DND-41 (cell line): ENCODE data around the gene OR6K6.

Source experiments
- ATAC-seq: fragments of 200-7000 bp; cut with Tn5 transposase; 3 replicates; pipeline ENCODE4 v1.9.1; 2021; ENCODE audit warnings: low read depth; ENCODE audit not compliant: insufficient read depth
- DNase-seq: peaks from one replicate; pipeline ENCODE4 v3.0.0-alpha.2; 2020
- H2AFZ ChIP-seq: 2 replicates; pipeline ENCODE4 v1.6.0; 2012; ENCODE audit warnings: low read depth, low read length
- H3K27ac ChIP-seq: 2 replicates; pipeline ENCODE4 v1.5.1; 2012; ENCODE audit warnings: low read length, inconsistent platforms
- H3K27me3 ChIP-seq: fragments of 200-600 bp; sonication (generic); 2 replicates; pipeline ENCODE4 v1.6.0; 2012; ENCODE audit warnings: low read length, mild to moderate bottlenecking, inconsistent platforms; ENCODE audit not compliant: insufficient read depth, poor library complexity
- H3K36me3 ChIP-seq: 2 replicates; pipeline ENCODE4 v1.5.1; 2012; ENCODE audit warnings: low read length, inconsistent platforms; ENCODE audit not compliant: insufficient read depth
- H3K4me1 ChIP-seq: 2 replicates; pipeline ENCODE4 v1.5.1; 2012; ENCODE audit warnings: mild to moderate bottlenecking, low read length; ENCODE audit not compliant: insufficient read depth
- H3K4me2 ChIP-seq: 2 replicates; pipeline ENCODE4 v1.6.0; 2012; ENCODE audit warnings: mild to moderate bottlenecking, moderate library complexity, low read length, inconsistent platforms; ENCODE audit not compliant: insufficient read depth
- H3K4me3 ChIP-seq, 2 experiments: fragments of 200-600 bp in 1 of 2; shearing (Covaris generic) in 1 of 2; 2 replicates each; pipeline ENCODE4 v1.5.1; 2012 to 2016; ENCODE audit warnings: inconsistent platforms in 2 of 2, low read length in 2 of 2, mild to moderate bottlenecking in 2 of 2, low read depth in 1 of 2, moderate library complexity in 1 of 2
- H3K79me2 ChIP-seq: 2 replicates; pipeline ENCODE4 v1.6.0; 2012; ENCODE audit warnings: low read length, inconsistent platforms; ENCODE audit not compliant: insufficient read depth
- H3K9ac ChIP-seq: 2 replicates; pipeline ENCODE4 v1.6.0; 2012; ENCODE audit warnings: low read depth, mild to moderate bottlenecking, inconsistent platforms, low read length, moderate library complexity
- H3K9me3 ChIP-seq: 2 replicates; pipeline ENCODE4 v1.5.1; 2012; ENCODE audit warnings: low read length, moderate library complexity, mild to moderate bottlenecking, inconsistent platforms; ENCODE audit not compliant: insufficient read depth, severe bottlenecking
- H4K20me1 ChIP-seq: 2 replicates; pipeline ENCODE4 v1.6.0; 2012; ENCODE audit warnings: low read length; ENCODE audit not compliant: insufficient read depth
- CTCF ChIP-seq: IDR thresholded peaks from 2 replicates; pipeline ENCODE4 v1.5.1; 2012; ENCODE audit warnings: borderline replicate concordance, low read length, moderate library complexity, mild to moderate bottlenecking; ENCODE audit not compliant: poor library complexity, severe bottlenecking; ENCODE audit errors: extremely low read depth
- EZH2 ChIP-seq: IDR thresholded peaks from 3 replicates; pipeline ENCODE4 v1.6.1; 2012; ENCODE audit warnings: borderline replicate concordance, low read depth, mild to moderate bottlenecking, moderate library complexity, low read length, inconsistent platforms; ENCODE audit not compliant: severe bottlenecking

Gene OR6K6

GRCh38 chr1:158730453-158730852, 24.1 kb upstream of the OR6K6 start:
- Histone ChIP-seq H3K4me2 (no peak overlapping the region), H2AFZ (no peak overlapping the region)

GRCh38 chr1:158731707-158732106, 22.8 kb upstream of the OR6K6 start:
- no peaks in the 10 kb centered on the region for H3K36me3 ChIP-seq
- no peaks in the 10 kb centered on the region for H3K79me2 ChIP-seq
- DNase-seq = no peak
- H3K4me3 ChIP-seq = no peak overlapping the region
- TF ChIP-seq EZH2 (no peak), CTCF (no peak)
- no peaks in the 10 kb centered on the region for H4K20me1 ChIP-seq
- ATAC-seq = no peak
- no peaks in the 10 kb centered on the region for H3K4me1 ChIP-seq
- no peaks in the 10 kb centered on the region for H3K9me3 ChIP-seq
- no peak overlapping the region for H3K27ac ChIP-seq
- H3K4me2 ChIP-seq = no peak overlapping the region
- H3K27me3 ChIP-seq = peaks cover 33% of the 10 kb centered on the region
- no peak overlapping the region for H2AFZ ChIP-seq
- H3K9ac ChIP-seq = no peak overlapping the region

More at GRCh38 chr1:158730453-158730852, 24.1 kb upstream of the OR6K6 start:
- Histone ChIP-seq H3K9me3 (no peaks in the 10 kb centered on the region), H3K79me2 (no peaks in the 10 kb centered on the region), H3K4me1 (no peaks in the 10 kb centered on the region), H3K27me3 (peaks cover 29% of the 10 kb centered on the region), H3K27ac (no peak overlapping the region), H3K9ac (no peak overlapping the region), H3K4me3 (no peak overlapping the region), H3K36me3 (no peaks in the 10 kb centered on the region), H4K20me1 (no peaks in the 10 kb centered on the region)
- DNase-seq (no peak), ATAC-seq (no peak)
- no peak for TF ChIP-seq EZH2
- no peak for TF ChIP-seq CTCF

- no peaks in the 10 kb centered on the region for H3K36me3 ChIP-seq
- TF ChIP-seq EZH2 (no peak), CTCF (no peak)
- H3K4me1 ChIP-seq = no peaks in the 10 kb centered on the region
Observed at GRCh38 chr1:158732524-158732923, 22.0 kb upstream of the OR6K6 start.

GRCh38 chr1:158735848-158736247, 18.7 kb upstream of the OR6K6 start:
- Histone ChIP-seq H3K4me1 (no peaks in the 10 kb centered on the region), H3K36me3 (no peaks in the 10 kb centered on the region), H3K9ac (no peak overlapping the region), H3K4me3 (no peak overlapping the region), H3K27me3 (peaks cover 41% of the 10 kb centered on the region), H3K79me2 (no peaks in the 10 kb centered on the region), H3K27ac (no peak overlapping the region), H2AFZ (no peak overlapping the region), H3K4me2 (no peak overlapping the region), H4K20me1 (no peaks in the 10 kb centered on the region), H3K9me3 (no peaks in the 10 kb centered on the region)
- TF ChIP-seq EZH2 = no peak
- no peak for TF ChIP-seq CTCF
- DNase-seq (no peak), ATAC-seq (no peak)

More at GRCh38 chr1:158732524-158732923, 22.0 kb upstream of the OR6K6 start:
- ATAC-seq (no peak), DNase-seq (no peak)
- Histone ChIP-seq H4K20me1 (no peaks in the 10 kb centered on the region), H3K27ac (no peak overlapping the region), H2AFZ (no peak overlapping the region), H3K9me3 (no peaks in the 10 kb centered on the region), H3K79me2 (no peaks in the 10 kb centered on the region), H3K4me2 (no peak overlapping the region), H3K4me3 (no peak overlapping the region), H3K27me3 (peaks cover 35% of the 10 kb centered on the region), H3K9ac (no peak overlapping the region)
